Hindlimb muscle (tissue), 1 donor: ENCODE measurements around the gene ZBP1. TPM values are rescaled to one million over a fixed set of nuclear protein-coding genes. Genes with fewer than 3 reads are reported as not detected.

ENCODE experiments used
- DNase-seq: peaks from one replicate; pipeline ENCODE4 v3.0.0-alpha.2; 2013
- polyA plus RNA-seq: library from polyadenylated mRNA; unstranded; fragments of 120-200 nt; gene quantifications from one replicate; pipeline ENCODE4 v1.2.1, GENCODE V29; 2013; ENCODE audit not compliant: insufficient read length

The ZBP1 gene
- polyA plus RNA-seq, 1 donor: not detected

- peak; percentile 64 for DNase-seq
These were observed 23.0 kb downstream of the ZBP1 start for GRCh38 chr20:57596998-57597939.

GRCh38 chr20:57596358-57596757 lies 23.9 kb downstream of the ZBP1 start:
- no peak for DNase-seq

- DNase-seq: no peak
These were observed 24.9 kb downstream of the ZBP1 start for GRCh38 chr20:57595041-57596030.

GRCh38 chr20:57594092-57594951 lies 25.9 kb downstream of the ZBP1 start:
- DNase-seq: peak; percentile 58

DNA sequence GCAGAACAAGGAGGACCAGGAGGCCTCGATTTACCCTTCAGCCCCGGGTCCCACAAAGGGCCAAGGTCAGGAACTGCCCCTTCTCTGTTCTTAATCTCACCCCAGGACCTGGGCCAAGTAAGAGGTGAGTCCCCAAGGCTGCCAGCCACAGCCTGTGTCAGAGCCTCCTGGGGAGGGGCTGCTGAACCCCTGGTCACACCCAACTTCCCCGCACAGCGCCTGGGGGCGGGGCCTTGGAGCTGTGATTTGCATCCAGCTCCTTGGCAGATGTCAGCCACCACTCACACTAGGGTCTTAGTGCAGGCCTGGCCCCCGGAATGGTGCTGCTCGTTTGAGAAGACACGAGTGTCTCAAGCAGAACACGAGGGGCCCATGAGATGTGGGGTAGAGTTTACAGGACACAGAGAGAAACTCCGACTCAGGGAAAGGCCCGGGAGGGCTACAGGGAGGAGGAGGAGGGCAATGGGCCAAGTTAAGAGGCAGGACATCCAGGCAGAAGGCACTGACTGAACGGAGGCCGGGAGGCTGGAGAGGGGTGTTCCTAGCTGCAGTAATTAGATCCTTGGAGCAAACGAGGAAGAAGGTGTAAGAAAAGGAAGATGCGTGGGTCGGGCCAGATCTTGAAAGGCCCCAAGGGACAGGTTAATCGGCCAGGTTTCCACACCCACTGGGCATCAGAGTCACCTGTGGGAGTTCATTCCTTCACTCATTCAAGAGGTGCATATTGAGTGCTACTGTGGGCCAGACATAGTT lies 26.9 kb downstream of the ZBP1 start:
- no peak for DNase-seq

DNA sequence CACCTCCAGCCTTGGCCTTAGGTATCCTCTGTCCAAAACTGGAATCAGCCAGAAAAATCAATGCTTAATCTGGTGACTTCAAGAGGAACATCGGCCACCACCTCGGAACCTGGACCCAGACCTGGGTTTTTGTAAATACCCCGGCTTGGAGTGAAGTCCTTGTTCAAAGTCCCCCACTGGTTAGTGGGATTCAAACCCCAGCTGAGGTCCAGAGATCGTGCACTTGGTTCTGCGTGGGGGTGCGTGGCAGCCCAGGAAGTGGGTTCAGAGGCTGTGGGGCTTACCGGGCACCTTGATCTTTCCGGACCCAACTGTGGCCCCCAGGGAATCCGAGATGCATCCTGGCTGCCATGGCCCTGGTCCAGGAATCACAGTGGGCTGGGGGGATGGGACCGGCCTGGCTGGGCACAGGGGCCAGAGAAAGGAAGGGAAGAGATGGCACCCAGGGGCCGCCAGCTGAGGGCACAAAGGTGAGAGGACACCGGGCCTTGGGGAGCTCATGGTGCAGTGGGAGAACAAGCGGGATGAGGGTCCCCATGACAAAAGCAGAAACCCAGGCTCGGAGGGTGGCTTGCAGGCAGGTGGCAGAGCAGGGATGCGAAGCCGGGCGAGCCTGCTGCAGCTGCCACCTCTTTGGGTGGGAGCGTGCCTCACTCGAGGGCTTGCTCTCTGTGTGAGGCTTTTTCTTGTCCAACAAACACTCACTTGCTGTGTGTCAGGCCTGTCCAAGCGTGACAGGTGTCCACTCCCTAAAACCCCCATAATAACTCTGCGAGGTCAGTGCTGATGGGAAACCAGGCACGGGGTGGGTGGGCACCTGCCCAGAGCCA lies 27.7 kb downstream of the ZBP1 start:
- no peak for DNase-seq

GRCh38 chr20:57591289-57592229 lies 28.7 kb downstream of the ZBP1 start:
- no peak for DNase-seq

DNA sequence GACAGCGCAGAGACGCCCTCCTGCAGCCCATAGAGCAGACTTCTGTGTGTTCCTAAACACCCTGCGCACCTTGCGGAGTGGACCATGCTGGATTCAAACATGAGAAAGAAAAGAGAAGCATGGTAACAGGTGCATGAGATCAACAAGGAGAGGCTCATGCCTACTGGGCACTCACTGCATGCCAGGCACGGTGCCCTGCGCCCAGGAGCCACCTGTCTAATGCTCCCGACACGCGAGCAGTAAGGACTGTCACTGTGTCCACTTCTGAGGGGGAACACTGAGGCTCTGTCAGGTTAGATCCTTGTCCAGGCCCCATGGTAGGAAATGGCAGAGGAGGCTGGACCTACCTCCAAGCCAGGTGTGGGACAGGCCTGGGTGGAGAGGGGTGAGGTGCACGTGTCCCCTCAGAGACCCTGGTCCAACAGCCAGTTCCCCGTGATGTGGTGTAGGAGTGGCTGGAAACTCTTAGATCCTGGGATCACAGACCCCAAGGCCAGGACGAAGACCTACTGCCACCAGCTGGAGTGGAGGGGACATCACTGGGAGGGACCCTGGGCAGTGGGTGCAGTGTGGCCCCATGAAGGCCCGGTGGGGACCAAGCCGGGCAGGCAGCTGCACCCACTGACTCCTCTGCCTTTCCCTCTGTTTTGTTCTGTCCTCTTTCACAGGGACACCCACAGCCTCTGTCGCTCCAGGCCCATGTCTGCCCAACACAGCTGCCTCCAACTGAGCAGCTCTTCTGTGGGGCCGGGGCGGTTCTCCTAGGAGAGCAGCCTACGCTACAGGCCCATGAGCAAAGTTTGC lies 29.5 kb downstream of the ZBP1 start:
- DNase-seq: no peak

GRCh38 chr20:57589728-57590484 lies 30.3 kb downstream of the ZBP1 start:
- DNase-seq: no peak

GRCh38 chr20:57589123-57589727 lies 31.0 kb downstream of the ZBP1 start:
- no peak for DNase-seq

- DNase-seq: no peak
These were observed 31.6 kb downstream of the ZBP1 start for GRCh38 chr20:57588596-57588995.

GRCh38 chr20:57587989-57588377 lies 32.2 kb downstream of the ZBP1 start:
- no peak for DNase-seq

- DNase-seq: no peak
These were observed 32.8 kb downstream of the ZBP1 start for GRCh38 chr20:57587278-57587988.

DNA sequence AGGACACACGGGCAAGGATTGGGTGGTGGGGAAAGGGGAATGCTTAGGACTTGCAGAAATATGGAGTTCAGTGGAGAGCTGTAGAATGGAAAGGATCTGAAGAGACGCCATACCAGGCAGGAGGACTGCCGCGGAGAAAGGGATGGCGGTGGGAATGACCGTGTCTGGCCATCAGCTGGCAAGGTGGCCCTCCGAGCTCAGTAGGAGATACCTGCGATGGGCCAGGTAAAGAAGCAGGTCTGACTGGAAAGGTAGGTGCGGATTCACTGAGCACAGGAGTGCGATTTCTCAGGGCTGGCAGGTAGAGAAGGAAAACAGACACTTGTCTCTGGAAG lies 33.3 kb downstream of the ZBP1 start:
- DNase-seq: no peak

DNA sequence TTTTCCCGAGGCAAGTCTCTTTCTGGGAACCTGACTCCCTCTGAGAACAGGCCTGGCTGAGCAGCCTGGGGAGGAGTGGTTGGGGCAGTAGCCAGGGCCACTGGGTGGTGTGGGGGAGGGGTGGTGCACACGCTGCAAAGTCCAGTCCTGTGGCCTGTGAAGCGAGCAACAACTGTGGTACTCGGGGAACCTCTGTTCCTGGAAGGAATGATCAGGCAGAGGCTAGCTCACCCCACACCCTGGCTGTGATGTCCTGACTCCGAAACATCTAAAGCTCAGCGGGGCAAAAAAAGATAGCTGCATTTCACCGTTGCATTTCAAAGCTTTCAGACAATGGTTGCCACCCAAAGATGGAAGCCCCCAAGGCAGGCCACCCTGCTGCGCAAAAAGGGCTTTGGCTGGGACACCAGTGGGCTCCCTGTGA lies 33.8 kb downstream of the ZBP1 start:
- no peak for DNase-seq

DNA sequence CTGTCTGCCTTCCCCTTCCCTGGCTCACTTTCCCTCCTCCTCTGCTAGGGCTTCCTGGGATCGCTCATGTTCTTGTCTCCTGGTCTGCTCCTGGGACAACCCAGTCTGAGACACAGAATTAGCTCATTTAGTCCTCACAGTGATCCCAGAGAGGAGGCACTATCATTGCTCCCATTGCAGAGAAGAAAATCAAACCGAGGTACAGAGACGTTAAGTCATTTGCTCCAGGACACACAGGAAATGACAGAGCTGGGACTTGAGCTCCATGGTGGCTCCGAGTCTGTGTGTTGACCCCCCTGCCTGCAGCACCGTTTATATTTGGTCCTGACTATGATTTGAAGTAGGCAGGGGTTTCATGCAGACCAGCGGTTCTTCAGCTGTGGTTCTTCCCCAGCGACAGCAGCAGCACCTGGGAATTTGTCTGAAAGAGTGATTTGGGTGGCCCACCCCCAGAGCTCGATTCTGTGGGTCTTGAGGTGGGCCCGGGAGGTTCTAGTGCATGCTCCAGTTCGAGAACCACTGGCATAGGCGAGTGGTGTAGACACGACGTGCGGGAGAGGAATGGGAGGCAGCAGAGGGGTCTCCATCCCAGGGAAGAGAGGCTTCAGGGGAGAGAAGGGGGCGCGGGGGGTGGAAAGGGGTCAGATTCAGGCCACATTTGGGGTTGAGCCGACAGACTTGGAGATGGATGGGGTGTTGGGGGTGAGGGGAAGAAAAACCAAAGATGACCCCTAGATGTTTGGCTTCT lies 34.6 kb downstream of the ZBP1 start:
- DNase-seq: no peak
